ENCODE measurements around the gene GPC3. TPM values are rescaled to one million over a fixed set of nuclear protein-coding genes. Genes with fewer than 3 reads are reported as not detected.

Gene GPC3
- total RNA-seq, 2 experiments from 2014 or later, result 0.43 to 0.49 TPM

DNA sequence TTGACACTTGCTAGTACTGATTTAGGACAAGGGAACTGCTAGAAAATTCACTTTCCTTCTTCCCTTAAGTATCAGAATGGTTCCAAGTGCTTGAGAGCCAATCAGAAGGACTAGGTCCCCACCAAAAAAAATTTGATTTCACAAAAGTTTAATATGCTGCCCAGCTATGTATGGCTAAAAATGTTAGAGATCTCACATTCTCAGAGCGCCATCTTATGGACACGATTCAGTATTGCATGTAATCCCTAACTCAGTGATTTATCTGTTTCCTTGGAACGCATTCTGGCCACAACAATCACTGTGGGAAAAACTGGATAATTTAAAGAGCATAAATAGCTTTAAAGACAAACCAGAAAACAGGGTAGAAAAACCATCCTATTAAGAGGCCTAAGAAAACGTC lies 315.0 kb downstream of the GPC3 start:
- intact Hi-C loops (cut with micrococcal nuclease), result loop anchor here (1.0 to 10.0 kb wide), 4 partner anchors 335 to 1036 kb away; no protein-coding TSS in a partner anchor
- DNase-seq, result peak; percentile 13
- CTCF ChIA-PET, result interaction anchor here (0.6 to 2.7 kb wide), 9 partner anchors 9 to 1085 kb away, joined by 3 to 19 read pairs (median 3); no protein-coding TSS in a partner anchor
- Mint-ChIP-seq H3K27me3 (ENCODE audit: low read depth) (no peaks in the 10 kb centered on the region), H3K4me1 (ENCODE audit: low read depth) (no peaks in the 10 kb centered on the region), H3K4me3 (no peak overlapping the region), H3K36me3 (ENCODE audit: low read depth) (no peaks in the 10 kb centered on the region), H3K9me3 (no peaks in the 10 kb centered on the region), H3K27ac (no peak overlapping the region)

DNA sequence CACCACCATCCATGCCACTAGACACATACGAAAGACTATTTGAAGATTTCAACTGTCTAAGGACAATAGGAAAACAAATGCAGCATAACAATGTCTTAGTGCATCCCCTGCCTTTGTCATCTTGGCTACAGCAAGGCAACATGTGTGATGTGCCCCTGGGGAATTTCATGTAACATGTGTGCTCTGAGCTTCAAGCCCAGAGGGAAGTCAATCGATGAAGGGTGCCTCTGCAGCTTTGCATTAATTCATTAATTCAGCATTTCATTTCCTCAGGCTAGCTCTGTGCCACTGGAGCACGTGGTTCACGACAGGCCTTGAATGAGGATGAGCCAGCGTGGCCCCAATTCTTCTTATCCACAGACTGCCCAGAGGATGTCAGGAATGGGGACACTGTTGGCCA lies 316.2 kb downstream of the GPC3 start:
- no peak overlapping the region for H3K4me3 Mint-ChIP-seq
- intact Hi-C loops (cut with micrococcal nuclease), result no loop called here
- H3K4me1 Mint-ChIP-seq (ENCODE audit: low read depth), result no peaks in the 10 kb centered on the region
- H3K9me3 Mint-ChIP-seq, result no peaks in the 10 kb centered on the region
- H3K27ac Mint-ChIP-seq, result no peak overlapping the region
- no peaks in the 10 kb centered on the region for H3K27me3 Mint-ChIP-seq (ENCODE audit: low read depth)
- no peak for DNase-seq
- H3K36me3 Mint-ChIP-seq (ENCODE audit: low read depth), result no peaks in the 10 kb centered on the region
- CTCF ChIA-PET, result interaction anchor here (2.7 kb wide), 1 partner anchor 335 kb away, joined by 19 read pairs; no protein-coding TSS in a partner anchor

DNA sequence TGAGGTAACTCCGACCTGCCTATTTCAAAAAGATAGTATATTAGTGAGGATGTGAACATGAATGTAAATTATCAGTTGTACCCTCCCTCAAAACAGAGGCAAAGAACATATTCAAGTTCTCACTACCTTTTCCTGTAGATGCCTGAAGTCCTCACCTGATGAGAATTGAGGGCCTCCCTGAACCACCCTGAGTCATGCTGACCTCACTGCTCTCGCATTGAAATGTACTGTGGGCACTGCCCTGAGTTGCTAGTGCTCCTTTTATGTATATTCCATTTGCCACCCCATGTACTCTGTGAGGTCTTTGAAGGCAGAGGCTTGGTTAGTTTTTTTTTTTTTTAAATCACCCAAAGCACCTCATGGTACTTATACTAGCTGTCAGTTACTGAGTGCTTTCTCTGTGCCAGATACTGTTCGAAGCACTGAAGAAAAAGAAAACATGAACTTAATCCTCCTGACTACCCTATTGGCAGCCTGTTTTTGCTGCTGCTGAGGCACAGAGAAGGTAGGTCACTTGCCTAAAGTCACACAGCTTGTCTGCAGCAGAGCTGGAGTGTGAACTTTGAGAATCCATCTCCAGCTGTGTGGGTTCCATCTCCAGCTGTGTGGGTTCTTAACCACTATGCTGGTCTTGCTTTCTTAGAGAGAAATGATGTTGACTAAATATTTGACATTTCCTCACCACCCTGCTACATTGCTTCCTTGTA lies 317.0 kb downstream of the GPC3 start:
- H3K4me3 Mint-ChIP-seq, result no peak overlapping the region
- no peaks in the 10 kb centered on the region for H3K36me3 Mint-ChIP-seq (ENCODE audit: low read depth)
- H3K27me3 Mint-ChIP-seq (ENCODE audit: low read depth), result no peaks in the 10 kb centered on the region
- H3K27ac Mint-ChIP-seq, result no peak overlapping the region
- no peaks in the 10 kb centered on the region for H3K4me1 Mint-ChIP-seq (ENCODE audit: low read depth)
- H3K9me3 Mint-ChIP-seq, result no peaks in the 10 kb centered on the region
- intact Hi-C loops (cut with micrococcal nuclease), result no loop called here
- CTCF ChIA-PET, result interaction anchor here (2.7 kb wide), 1 partner anchor 335 kb away, joined by 19 read pairs; no protein-coding TSS in a partner anchor
- peak; percentile 5 for DNase-seq

DNA sequence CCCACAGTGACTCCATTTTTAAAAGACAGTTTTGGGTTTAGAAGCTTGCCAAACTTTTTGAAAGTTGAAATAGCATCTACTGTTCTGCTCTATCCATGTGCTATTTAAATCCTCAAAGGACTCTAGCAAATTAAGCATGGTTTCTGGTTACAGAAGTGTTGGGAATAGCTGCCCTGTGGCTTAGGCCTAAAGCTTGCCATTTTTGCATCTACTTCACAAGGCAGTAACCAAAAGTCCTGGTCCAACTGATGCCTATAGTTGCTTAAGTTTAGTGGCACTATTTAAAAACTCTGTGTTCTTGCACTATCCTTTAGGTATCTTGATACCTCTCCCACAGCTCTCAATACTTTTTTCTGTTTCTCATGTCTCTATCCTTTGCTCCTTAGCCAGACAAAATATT lies 319.1 kb downstream of the GPC3 start:
- Mint-ChIP-seq H3K4me3 (no peak overlapping the region), H3K4me1 (ENCODE audit: low read depth) (no peaks in the 10 kb centered on the region), H3K36me3 (ENCODE audit: low read depth) (no peaks in the 10 kb centered on the region), H3K9me3 (no peaks in the 10 kb centered on the region), H3K27me3 (ENCODE audit: low read depth) (no peaks in the 10 kb centered on the region), H3K27ac (no peak overlapping the region)
- intact Hi-C loops (cut with micrococcal nuclease), result no loop called here
- DNase-seq, result no peak
- CTCF ChIA-PET, result no interaction called here

DNA sequence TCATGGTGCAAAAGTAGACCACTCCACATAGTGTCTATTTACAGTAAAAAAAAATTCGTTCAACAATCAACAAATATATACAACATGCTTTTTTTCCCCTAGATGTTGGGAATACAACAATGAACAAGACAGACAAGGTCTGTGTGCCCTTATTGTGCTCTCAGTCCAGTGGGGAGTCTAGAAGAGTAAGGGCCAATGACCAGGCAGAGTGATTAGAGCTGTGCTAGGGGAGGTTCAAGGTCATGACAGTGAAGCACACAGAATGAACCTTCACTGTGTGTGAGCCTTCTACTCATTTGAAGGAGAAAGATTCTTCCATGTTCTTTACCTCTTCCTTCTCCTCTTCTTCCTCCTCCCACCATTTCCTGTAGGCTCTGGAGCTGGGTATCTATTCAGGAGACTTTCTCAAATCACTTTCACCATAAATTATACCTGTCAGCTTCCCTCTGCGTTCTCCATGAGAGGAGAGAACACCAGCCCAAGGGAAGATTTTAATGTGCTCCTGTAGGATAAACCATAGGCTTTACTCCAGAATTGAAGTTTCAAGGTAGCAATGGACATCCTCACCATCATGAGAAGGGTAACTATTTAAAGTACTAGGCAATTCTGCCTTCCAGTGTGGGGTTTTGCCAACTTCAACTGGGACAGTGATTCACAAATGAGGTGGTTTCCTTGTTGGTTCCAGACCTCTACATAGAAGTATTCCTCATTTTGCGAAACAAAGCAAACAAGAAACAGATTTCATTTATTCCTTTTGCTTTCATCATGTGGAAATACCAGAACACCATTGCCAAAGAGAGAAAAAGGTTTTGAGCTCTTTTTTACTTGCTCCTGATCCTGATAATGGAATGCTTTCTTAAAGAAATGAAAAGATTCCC lies 323.2 kb downstream of the GPC3 start:
- no peak overlapping the region for H3K27ac Mint-ChIP-seq
- intact Hi-C loops (cut with micrococcal nuclease), result no loop called here
- CTCF ChIA-PET, result interaction anchor here (1.7 kb wide), 1 partner anchor 8 kb away, joined by 5 read pairs; no protein-coding TSS in a partner anchor
- H3K9me3 Mint-ChIP-seq, result no peaks in the 10 kb centered on the region
- no peaks in the 10 kb centered on the region for H3K36me3 Mint-ChIP-seq (ENCODE audit: low read depth)
- H3K4me1 Mint-ChIP-seq (ENCODE audit: low read depth), result no peaks in the 10 kb centered on the region
- DNase-seq, result no peak
- H3K27me3 Mint-ChIP-seq (ENCODE audit: low read depth), result no peaks in the 10 kb centered on the region
- H3K4me3 Mint-ChIP-seq, result no peak overlapping the region

DNA sequence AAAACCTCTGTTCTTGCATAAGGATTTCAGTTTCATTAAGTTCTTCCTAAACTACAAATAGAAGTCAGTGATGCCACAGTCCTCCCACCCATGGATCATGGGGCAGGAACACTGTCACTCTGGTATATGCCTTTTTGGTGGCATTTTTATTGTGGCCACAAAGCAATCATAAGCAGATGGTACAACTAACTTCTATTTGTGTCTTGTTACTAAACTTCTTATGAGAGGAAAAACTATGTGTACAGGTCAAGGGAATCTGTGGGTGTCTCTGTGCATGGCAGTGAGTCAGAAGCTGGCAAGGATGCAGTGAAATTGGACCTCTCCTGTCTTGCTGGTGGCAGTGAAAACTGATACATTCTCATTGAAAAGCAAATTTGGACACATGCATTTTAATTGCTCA lies 325.1 kb downstream of the GPC3 start:
- Mint-ChIP-seq H3K27me3 (ENCODE audit: low read depth) (no peaks in the 10 kb centered on the region), H3K36me3 (ENCODE audit: low read depth) (no peaks in the 10 kb centered on the region), H3K4me3 (no peak overlapping the region), H3K9me3 (no peaks in the 10 kb centered on the region), H3K27ac (no peak overlapping the region), H3K4me1 (ENCODE audit: low read depth) (no peaks in the 10 kb centered on the region)
- no peak for DNase-seq
- CTCF ChIA-PET, result interaction anchor here (1.7 kb wide), 1 partner anchor 10 kb away, joined by 5 read pairs; no protein-coding TSS in a partner anchor
- intact Hi-C loops (cut with micrococcal nuclease), result no loop called here

DNA sequence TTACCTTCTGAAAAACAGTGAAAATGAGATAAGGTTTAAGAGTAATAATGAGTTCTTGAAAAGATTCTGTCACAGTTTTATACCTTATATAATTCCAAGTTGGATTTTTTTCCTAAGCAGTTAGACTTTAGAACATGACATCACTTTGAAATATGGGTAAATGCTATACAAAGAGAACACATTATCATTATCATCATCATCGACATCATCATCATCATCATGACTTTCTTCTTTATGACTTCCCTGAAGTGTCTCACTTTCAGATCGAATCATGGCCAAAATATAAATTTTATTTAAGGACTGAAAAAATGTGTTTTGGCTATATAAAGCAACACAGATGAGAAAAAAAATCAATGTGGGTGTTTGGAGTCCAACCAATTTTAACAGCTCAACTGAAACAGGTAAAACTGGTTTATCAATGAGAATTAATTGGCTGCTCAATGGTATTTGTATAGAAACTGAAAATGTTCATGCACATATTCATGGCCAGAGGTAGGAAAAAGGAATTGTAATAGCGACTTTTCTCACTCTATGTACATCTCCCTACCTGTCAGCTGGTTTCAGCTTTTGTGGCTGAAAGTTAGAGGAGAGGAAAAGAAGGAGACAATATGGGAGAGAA lies 327.0 kb downstream of the GPC3 start:
- Mint-ChIP-seq H3K36me3 (ENCODE audit: low read depth) (no peaks in the 10 kb centered on the region), H3K4me3 (no peak overlapping the region), H3K4me1 (ENCODE audit: low read depth) (no peaks in the 10 kb centered on the region), H3K9me3 (no peaks in the 10 kb centered on the region), H3K27ac (no peak overlapping the region), H3K27me3 (ENCODE audit: low read depth) (no peaks in the 10 kb centered on the region)
- intact Hi-C loops (cut with micrococcal nuclease), result no loop called here
- no peak for DNase-seq
- CTCF ChIA-PET, result no interaction called here

DNA sequence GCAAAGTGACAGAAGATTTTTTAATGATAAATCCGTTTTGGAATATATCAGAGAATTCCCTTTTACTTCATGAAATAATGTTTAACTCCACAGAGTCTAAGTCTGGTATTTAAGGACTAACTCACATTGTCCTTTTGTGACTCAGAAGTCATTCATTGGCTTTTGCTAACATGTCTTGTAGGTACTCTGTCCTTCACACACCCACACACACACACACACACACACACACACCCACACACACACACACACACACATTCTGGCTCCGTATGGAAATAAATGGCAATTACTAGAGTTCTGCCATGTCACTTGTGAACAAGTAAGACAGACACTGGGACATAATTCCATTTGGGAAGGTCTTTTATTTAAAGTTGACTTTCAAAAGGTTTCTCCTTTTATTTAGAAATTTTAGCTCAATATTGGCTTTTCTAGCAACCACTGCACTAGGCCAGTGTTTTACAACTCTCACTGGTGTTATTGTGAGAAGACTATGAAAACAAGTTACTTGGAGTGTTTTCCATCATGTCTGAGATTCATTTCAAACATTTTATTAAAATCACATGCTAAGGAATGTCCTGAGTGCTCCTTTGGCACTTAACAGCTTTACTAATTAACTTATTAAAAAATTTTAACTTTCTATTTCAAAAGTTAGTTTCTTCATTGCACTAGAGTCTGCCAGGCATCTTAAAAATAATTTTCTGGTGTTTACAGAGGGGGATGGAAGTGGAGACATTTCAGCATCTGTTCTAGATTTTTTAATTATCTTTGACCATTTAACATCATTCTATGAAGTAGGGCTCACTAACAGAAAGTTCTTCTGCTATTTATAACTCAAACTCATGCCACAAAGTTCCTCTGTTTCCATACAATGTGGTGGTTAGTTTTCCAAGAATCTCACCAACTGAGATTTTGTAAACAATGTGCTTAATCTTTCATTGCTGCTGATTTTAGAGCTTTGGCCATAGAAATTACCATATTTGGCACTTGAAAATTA lies 329.8 kb downstream of the GPC3 start:
- no peaks in the 10 kb centered on the region for H3K9me3 Mint-ChIP-seq
- CTCF ChIA-PET, result no interaction called here

DNA sequence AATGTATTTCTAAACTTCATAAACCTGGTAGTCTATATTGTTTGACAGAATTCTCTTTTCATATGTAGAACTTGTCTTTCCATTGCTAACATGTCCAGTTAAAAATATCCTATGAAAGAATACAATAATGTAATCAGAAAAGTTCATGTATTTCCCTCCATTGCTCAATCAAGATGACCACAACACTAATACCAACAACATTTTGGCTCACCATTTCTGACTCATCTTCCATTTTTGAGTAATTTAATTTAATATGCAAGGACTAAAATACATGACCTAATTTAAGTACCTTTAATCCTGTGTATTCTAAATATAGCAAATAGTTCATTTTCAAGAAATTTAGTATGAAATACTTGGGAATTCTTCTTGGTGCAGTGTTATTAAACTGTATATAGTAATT lies 330.6 kb downstream of the GPC3 start:
- intact Hi-C loops (cut with micrococcal nuclease), result no loop called here
- Mint-ChIP-seq H3K4me1 (ENCODE audit: low read depth) (no peaks in the 10 kb centered on the region), H3K27me3 (ENCODE audit: low read depth) (no peaks in the 10 kb centered on the region), H3K36me3 (ENCODE audit: low read depth) (no peaks in the 10 kb centered on the region), H3K27ac (no peak overlapping the region), H3K9me3 (no peaks in the 10 kb centered on the region), H3K4me3 (no peak overlapping the region)
- CTCF ChIA-PET, result no interaction called here
- no peak for DNase-seq

More for the DNA sequence above, 329.8 kb downstream of the GPC3 start:
- Mint-ChIP-seq H3K36me3 (ENCODE audit: low read depth) (no peaks in the 10 kb centered on the region), H3K4me3 (no peak overlapping the region), H3K27ac (no peak overlapping the region), H3K27me3 (ENCODE audit: low read depth) (no peaks in the 10 kb centered on the region), H3K4me1 (ENCODE audit: low read depth) (no peaks in the 10 kb centered on the region)
- DNase-seq, result no peak
- intact Hi-C loops (cut with micrococcal nuclease), result no loop called here

DNA sequence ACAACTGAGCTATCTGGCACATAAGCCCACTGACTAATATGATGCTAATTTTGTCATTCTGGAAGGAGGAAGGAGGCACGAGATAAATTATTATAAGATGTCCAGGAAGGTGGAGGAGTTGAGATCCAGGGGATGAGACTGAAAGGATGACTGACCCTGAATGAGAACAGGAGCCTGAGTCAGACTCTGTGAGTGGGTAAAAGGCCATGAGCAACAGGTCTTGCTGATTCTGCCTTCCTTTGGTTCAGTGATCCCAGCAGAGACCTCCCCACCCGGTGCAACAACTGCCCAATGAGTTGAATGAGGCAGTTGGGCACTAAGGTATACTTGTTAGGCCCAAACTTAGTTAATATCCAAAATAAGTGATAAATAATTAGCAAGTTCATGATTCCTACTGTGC lies 332.0 kb downstream of the GPC3 start:
- intact Hi-C loops (cut with micrococcal nuclease), result no loop called here
- Mint-ChIP-seq H3K36me3 (ENCODE audit: low read depth) (no peaks in the 10 kb centered on the region), H3K9me3 (no peaks in the 10 kb centered on the region), H3K27me3 (ENCODE audit: low read depth) (no peaks in the 10 kb centered on the region), H3K4me1 (ENCODE audit: low read depth) (no peaks in the 10 kb centered on the region), H3K27ac (no peak overlapping the region), H3K4me3 (no peak overlapping the region)
- CTCF ChIA-PET, result interaction anchor here (0.6 kb wide), 1 partner anchor 220 kb away, joined by 3 read pairs; no protein-coding TSS in a partner anchor
- DNase-seq, result no peak

DNA sequence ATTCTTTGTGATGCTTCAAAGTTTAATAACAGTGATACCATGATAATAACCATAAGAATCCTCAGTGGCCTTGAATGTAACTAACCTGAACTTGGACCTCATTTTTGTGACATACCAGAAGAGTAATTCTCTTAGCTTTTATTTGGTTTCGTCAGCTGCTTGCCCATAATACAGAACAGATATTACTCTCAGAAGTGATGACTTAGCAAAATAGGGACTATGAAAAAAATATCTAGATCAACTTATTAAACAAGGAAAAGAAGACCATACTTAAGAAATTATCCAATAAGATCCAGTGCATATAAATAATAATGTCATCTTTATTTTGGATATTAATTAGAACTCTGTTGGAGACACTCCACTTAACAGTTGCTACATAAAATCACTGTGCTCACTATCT lies 333.2 kb downstream of the GPC3 start:
- H3K4me1 Mint-ChIP-seq (ENCODE audit: low read depth), result no peaks in the 10 kb centered on the region
- H3K36me3 Mint-ChIP-seq (ENCODE audit: low read depth), result no peaks in the 10 kb centered on the region
- no peaks in the 10 kb centered on the region for H3K9me3 Mint-ChIP-seq
- no peak overlapping the region for H3K4me3 Mint-ChIP-seq
- H3K27ac Mint-ChIP-seq, result no peak overlapping the region
- no peak for DNase-seq
- intact Hi-C loops (cut with micrococcal nuclease), result no loop called here
- CTCF ChIA-PET, result no interaction called here
- no peaks in the 10 kb centered on the region for H3K27me3 Mint-ChIP-seq (ENCODE audit: low read depth)
